ENCODE results near the gene LIMCH1.

The LIMCH1 gene

GRCh38 chr4:41571422-41571821, 33.5 kb downstream of the LIMCH1 start:
- no peak for DNase-seq (ENCODE audit: low read depth)

- no peak for DNase-seq (ENCODE audit: low read depth)
These were observed 34.6 kb downstream of the LIMCH1 start for GRCh38 chr4:41572516-41572915.

GRCh38 chr4:41572956-41573355, 35.0 kb downstream of the LIMCH1 start:
- DNase-seq (ENCODE audit: low read depth) = no peak

DNA sequence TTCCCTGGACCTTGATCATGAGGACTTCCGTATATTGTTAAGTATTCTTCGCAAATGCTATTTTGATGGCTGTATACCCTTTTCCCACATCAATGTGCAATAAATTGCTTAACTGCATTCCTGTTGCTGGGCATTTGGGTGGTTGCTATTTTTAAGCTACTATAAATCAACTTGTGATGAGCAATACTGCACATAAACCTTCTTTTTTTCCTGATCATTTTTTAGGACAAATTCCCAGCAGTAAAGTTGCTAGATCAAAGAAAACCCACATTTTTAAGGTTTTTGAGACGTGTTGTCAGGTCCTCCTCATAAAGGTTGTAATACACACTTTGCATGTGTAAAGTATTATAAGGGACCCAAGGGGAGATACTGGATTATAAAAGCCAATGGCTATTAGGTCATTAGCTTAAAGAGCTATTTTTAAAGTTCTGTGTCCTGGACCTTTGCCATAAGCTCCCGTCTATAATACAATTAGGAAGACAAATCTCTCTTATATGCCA, 35.6 kb downstream of the LIMCH1 start:
- DNase-seq (ENCODE audit: low read depth) = no peak

- DNase-seq (ENCODE audit: low read depth) = no peak
These were observed 37.2 kb downstream of the LIMCH1 start for GRCh38 chr4:41575207-41575606.

DNA sequence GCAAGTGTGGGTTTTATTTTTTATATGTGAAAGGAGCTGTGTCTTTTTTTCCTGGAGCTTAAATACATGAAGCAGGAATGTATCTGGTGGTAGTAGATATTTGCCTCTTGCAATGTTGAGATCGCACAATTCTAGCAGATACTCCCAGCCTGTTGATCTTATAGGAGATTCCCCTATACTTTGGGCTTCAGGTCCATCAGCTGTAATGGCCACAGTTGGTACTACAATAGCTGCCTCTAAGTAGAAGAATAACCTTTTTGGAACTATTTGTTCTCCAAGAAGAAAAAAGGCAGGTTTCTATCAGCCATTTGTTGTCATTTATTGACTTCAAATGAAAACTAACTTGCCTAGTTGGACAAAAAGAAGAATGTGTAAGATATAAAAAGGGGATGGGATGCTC, 37.7 kb downstream of the LIMCH1 start:
- no peak for DNase-seq (ENCODE audit: low read depth)

DNA sequence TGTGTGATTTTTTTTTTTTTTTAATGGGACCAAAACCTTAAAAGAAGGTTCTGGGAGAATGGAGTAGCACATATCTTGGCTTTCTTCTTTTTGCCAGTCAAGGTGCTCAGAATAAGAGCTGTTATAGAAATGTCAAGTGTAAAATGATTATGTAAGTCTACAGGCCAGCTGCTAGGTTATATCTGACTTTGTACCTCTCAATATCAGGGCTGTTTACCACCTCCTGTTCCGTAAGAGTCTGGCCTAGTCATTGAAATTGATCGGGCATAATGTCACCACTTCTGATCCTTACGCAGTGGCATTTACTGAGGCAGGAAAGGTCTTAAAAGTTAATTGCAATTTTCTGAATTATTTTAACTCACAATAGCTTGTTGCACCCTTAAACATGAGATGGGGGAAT, 41.1 kb downstream of the LIMCH1 start:
- DNase-seq (ENCODE audit: low read depth) = no peak

DNA sequence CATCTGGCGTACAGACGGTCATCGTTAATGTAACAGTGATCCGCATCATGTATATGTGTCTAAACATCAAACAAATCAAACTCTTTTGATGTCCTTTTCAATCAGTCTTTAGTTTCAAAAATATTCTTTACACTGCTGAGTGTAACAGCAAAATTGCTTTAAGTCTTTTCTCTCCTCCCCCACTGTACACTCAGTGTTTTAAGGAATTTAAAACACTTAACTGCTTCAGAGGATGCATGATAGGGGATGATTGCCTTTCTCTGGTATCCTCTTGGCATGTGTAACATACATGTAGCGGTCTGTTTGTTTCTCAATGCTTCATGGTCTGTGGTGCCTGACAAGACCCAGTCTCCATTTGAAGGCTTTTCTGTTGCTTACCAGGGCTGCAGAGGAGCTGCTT, 41.6 kb downstream of the LIMCH1 start:
- DNase-seq (ENCODE audit: low read depth) = no peak

DNA sequence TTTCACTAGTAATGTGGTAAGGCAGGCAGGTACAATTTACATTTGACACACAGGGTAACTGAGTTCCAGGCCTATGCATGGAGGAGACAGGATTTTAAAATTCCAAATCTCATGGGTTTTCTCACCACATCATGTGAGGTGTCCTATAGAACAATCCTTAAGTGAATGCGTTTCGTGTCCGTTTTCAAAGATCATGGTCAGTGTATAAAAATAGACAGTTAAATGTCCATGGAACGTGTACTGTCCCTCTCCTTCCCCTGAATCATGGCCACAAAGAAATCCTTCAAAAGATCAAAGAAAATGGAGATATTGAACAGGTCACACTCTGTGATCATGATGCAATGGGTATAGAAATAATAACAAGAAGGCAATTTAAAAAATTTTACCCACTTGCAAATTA, 42.0 kb downstream of the LIMCH1 start:
- DNase-seq (ENCODE audit: low read depth) = no peak

DNA sequence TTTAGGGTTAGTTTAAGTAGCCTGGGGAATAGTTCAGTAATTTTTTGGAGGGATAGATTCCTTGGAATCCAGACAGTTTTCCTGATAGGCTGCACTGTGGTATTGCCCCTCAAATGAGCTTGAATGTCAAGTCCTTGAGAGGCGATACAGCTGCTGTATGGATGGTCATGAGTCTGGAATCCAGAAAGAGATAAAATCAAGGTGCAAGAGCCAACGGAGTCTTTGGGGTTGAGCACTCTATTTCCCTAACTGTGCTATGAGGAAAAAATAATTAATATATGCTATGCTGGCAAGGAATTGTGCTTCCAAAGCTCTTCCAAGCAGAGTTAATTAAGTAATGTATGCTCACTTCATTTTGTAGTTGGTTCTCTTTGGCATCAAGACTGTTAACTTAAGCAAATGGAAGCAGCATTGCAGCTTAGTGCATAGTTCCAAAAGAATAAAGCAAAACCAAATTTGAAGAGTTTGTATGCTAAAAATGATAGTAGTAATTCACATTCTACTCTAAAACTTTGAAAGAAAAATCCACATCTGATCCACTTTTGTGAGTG, 48.8 kb downstream of the LIMCH1 start:
- DNase-seq (ENCODE audit: low read depth) = no peak

GRCh38 chr4:41587286-41587685, 49.3 kb downstream of the LIMCH1 start:
- no peak for DNase-seq (ENCODE audit: low read depth)

GRCh38 chr4:41590591-41590990, 52.6 kb downstream of the LIMCH1 start:
- DNase-seq (ENCODE audit: low read depth) = no peak

GRCh38 chr4:41594432-41594831, 56.5 kb downstream of the LIMCH1 start:
- DNase-seq (ENCODE audit: low read depth) = no peak

GRCh38 chr4:41597494-41597893, 59.5 kb downstream of the LIMCH1 start:
- no peak for DNase-seq (ENCODE audit: low read depth)

- no peak for DNase-seq (ENCODE audit: low read depth)
These were observed 60.6 kb downstream of the LIMCH1 start for GRCh38 chr4:41598580-41598979.

- DNase-seq (ENCODE audit: low read depth) = no peak
These were observed 61.3 kb downstream of the LIMCH1 start for GRCh38 chr4:41599192-41599786.

- DNase-seq (ENCODE audit: low read depth) = no peak
These were observed 62.4 kb downstream of the LIMCH1 start for GRCh38 chr4:41600243-41600912.

DNA sequence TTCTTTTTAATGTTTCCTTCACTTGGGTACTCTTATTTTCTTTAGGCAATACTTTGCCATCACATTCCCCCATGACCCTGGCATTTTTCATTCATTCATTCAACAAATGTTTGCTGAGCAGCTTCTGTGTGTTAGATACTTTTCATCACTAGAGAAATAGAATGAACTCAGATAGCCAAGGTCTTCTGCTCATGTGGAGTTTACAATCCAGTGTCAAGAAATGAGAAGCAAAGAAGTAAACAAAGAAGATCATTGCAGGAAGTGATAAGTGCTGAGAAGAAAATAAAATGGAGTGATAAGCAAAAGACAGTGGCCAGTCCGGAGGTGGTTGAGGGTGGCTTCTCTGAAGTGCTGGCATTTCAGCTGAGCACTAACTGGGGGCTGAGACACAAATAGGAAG, 63.1 kb downstream of the LIMCH1 start:
- no peak for DNase-seq (ENCODE audit: low read depth)

GRCh38 chr4:41602113-41602512, 64.2 kb downstream of the LIMCH1 start:
- DNase-seq (ENCODE audit: low read depth) = no peak

- no peak for DNase-seq (ENCODE audit: low read depth)
These were observed 65.0 kb downstream of the LIMCH1 start for GRCh38 chr4:41602886-41603498.

- DNase-seq (ENCODE audit: low read depth) = no peak
These were observed 71.9 kb downstream of the LIMCH1 start for GRCh38 chr4:41609851-41610250.

- no peak for DNase-seq (ENCODE audit: low read depth)
These were observed 72.5 kb downstream of the LIMCH1 start for GRCh38 chr4:41610474-41610873.

- DNase-seq (ENCODE audit: low read depth) = no peak
These were observed 73.3 kb downstream of the LIMCH1 start for GRCh38 chr4:41611124-41611838.
